ENCODE data around the gene AKT3. TPM values are rescaled to one million over a fixed set of nuclear protein-coding genes. Genes with fewer than 3 reads are reported as not detected.

The AKT3 gene
- total and polyA plus RNA-seq, 2 of the 8 experiments (the other 6 are each of a cell fraction or from before 2014, with no cell fraction given), result 6.0 to 36.4 TPM

DNA sequence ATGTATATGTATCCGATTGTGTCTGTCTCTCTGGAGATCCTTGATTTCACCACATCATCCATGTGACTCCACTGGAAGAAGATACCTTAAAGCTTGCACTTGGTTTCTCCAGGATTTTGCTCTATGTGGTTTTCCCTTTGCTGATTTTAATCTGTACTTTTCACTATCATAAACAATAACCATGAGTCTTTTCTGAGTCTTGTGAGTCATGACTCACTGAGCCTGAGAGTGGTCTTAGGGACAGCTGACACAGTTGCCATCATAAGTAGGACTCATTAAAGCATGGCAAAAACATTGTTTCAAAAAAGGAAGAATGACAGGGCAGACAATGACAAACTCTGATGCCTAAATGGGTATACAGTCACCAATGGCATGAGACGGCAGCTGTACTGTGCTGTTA lies 226.2 kb downstream of the AKT3 start:
- ChIA-PET POLR2A (ENCODE audit: partially characterized antibody) (no interaction called here), CTCF (ENCODE audit: partially characterized antibody) (no interaction called here)
- Histone ChIP-seq H2BK15ac (ENCODE audit: low read length) (no peak overlapping the region), H3K79me2 (ENCODE audit: control insufficient read depth in 1 of 2, insufficient read depth in 2 of 2, low read length in 2 of 2) (no peaks in the 10 kb centered on the region), H3K14ac (ENCODE audit: insufficient read length) (no peak overlapping the region), H2BK120ac (replicated peaks; ENCODE audit: low read depth, low read length) (no peak overlapping the region), H3K27ac (ENCODE audit: low read depth, low read length) (no peak overlapping the region), H3K9ac (replicated peaks in 1 of 4; ENCODE audit: extremely low read depth in 1 of 4, low read depth in 3 of 4, low read length in 3 of 4) (no peak overlapping the region), H4K20me1 (replicated peaks in 1 of 2; ENCODE audit: control insufficient read depth in 1 of 2, insufficient read depth in 2 of 2, low read length in 2 of 2) (no peaks in the 10 kb centered on the region), H2AK5ac (ENCODE audit: low read depth, low read length) (no peak overlapping the region), H3K4me3 (ENCODE audit: extremely low read depth in 1 of 4, insufficient read depth in 2 of 4, low read depth in 3 of 4, low read length in 4 of 4) (no peak overlapping the region), H3K79me1 (ENCODE audit: low read depth, low read length) (no peaks in the 10 kb centered on the region), H4K91ac (replicated peaks; ENCODE audit: insufficient read length, low read length) (no peak overlapping the region), H3K4me1 (replicated peaks in 1 of 4; ENCODE audit: control insufficient read depth in 3 of 4, insufficient read depth in 4 of 4, low read length in 3 of 4) (no peaks in the 10 kb centered on the region), H3K56ac (replicated peaks; ENCODE audit: insufficient read length, low read depth, low read length) (no peak overlapping the region), H2BK12ac (ENCODE audit: low read depth, low read length) (no peak overlapping the region), H3K4ac (replicated peaks; ENCODE audit: insufficient read length, low read depth, low read length) (no peak overlapping the region), H3K23ac (ENCODE audit: insufficient read length) (no peak overlapping the region), H2AFZ (ENCODE audit: low read length) (no peak overlapping the region), H3K27me3 (replicated peaks in 1 of 4; ENCODE audit: control insufficient read depth in 3 of 4, extremely low read depth in 1 of 4, insufficient read depth in 3 of 4, low read length in 3 of 4) (no peaks in the 10 kb centered on the region), H2BK5ac (ENCODE audit: low read depth, low read length) (no peak overlapping the region), H3K18ac (ENCODE audit: extremely low read depth, low read length) (no peak overlapping the region), H4K5ac (ENCODE audit: insufficient read length, low read depth, low read length) (no peak overlapping the region), H3K9me3 (ENCODE audit: insufficient read depth in 2 of 2, low read depth in 1 of 2, low read length in 1 of 2) (peaks cover 18 to 22% of the 10 kb centered on the region in 2 experiments), H3K36me3 (ENCODE audit: control insufficient read depth in 2 of 4, insufficient read depth in 4 of 4, low read length in 3 of 4) (peaks cover 0 to 24% (median 2%) of the 10 kb centered on the region in 4 experiments; a peak in 4 of 8 replicates), H4K8ac (ENCODE audit: extremely low read depth, insufficient read depth, low read length) (no peak overlapping the region), H2BK20ac (ENCODE audit: low read length) (no peak overlapping the region), H3K23me2 (ENCODE audit: low read depth, low read length) (no peaks in the 10 kb centered on the region), H3K4me2 (ENCODE audit: insufficient read depth in 1 of 2, low read depth in 2 of 2, low read length in 2 of 2) (no peak overlapping the region)
- DNase-seq (ENCODE audit: low read depth in 1 of 2, low spot score in 2 of 2) (no peak), FAIRE-seq (no peak)
- 90% methylated on average over 2 of the region's 2 CpGs; no CpG with 5 or more reads in 1 of the 2 experiments for WGBS, 2 experiments (ENCODE audit: extremely low coverage in 1 of 2, insufficient coverage in 1 of 2, insufficient read length in 1 of 2, insufficient replicate concordance in 2 of 2, low coverage in 1 of 2, low lambda C conversion rate in 2 of 2, missing lambda C conversion rate in 1 of 2)
- TF ChIP-seq KDM5A (IDR thresholded peaks at IDR 0.05; ENCODE audit: low read length), result no peak
- TF ChIP-seq CEBPB (IDR thresholded peaks at IDR 0.05; ENCODE audit: low read depth, low read length), result no peak
- TF ChIP-seq CTBP2 (IDR thresholded peaks at IDR 0.05; ENCODE audit: borderline replicate concordance, insufficient read depth, insufficient read length, low read length), result no peak
- no peak for TF ChIP-seq ASH2L (IDR thresholded peaks at IDR 0.05; ENCODE audit: low read length)

Data from H1 (cell line).